PC-9 (cell line): Measurements from ENCODE around the gene NLRP14.

ENCODE experiments used
- EZH2 ChIP-seq: fragments of 200-600 bp; sonication (generic); IDR thresholded peaks from 2 replicates; pipeline ENCODE4 v1.8.0; 2017; ENCODE audit warnings: antibody characterized with exemption, low read depth
- TF ChIP-seq, protein P1 (sequence below): fragments of 200-600 bp; sonication (generic); conservative IDR thresholded peaks from 2 replicates; pipeline ENCODE4 v1.6.1; 2017; ENCODE audit warnings: mixed run types, antibody characterized with exemption, mild to moderate bottlenecking, moderate library complexity

DNA sequence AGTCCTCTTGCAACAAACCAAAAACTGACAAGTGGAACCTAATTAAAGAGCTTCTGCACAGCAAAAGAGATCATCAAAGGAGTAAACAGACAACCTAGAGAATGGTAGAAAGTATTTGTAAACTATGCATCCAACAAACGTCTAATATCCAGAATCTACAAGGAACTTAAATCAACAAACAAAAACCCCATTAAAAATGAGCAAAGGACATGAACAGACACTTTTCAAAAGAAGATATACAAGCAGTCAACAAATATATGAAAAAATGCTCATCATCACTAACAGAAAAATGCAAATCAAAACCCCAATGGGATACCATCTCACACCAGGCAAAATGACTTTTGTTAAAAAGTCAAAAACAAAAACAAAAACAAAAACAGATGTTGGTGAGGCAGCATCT, 33.8 kb upstream of the NLRP14 start:
- TF ChIP-seq, protein P1, sequence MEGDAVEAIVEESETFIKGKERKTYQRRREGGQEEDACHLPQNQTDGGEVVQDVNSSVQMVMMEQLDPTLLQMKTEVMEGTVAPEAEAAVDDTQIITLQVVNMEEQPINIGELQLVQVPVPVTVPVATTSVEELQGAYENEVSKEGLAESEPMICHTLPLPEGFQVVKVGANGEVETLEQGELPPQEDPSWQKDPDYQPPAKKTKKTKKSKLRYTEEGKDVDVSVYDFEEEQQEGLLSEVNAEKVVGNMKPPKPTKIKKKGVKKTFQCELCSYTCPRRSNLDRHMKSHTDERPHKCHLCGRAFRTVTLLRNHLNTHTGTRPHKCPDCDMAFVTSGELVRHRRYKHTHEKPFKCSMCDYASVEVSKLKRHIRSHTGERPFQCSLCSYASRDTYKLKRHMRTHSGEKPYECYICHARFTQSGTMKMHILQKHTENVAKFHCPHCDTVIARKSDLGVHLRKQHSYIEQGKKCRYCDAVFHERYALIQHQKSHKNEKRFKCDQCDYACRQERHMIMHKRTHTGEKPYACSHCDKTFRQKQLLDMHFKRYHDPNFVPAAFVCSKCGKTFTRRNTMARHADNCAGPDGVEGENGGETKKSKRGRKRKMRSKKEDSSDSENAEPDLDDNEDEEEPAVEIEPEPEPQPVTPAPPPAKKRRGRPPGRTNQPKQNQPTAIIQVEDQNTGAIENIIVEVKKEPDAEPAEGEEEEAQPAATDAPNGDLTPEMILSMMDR: no peak
- TF ChIP-seq EZH2: no peak
